ENCODE data around the gene SMOC2.

GRCh38 chr6:168530653-168531071, 89.7 kb downstream of the SMOC2 start:
- TF ChIP-seq MXI1 (conservative IDR thresholded peaks at IDR 0.05; ENCODE audit: poor library complexity, severe bottlenecking) (no peak), CTCF (IDR thresholded peaks at IDR 0.05; ENCODE audit: poor library complexity, severe bottlenecking) (no peak), EZH2 (IDR thresholded peaks at IDR 0.05; ENCODE audit: borderline replicate concordance, insufficient read depth, low read length, poor library complexity, severe bottlenecking) (no peak), RAD21 (conservative IDR thresholded peaks at IDR 0.05) (no peak), REST (IDR thresholded peaks at IDR 0.05; ENCODE audit: borderline replicate concordance) (no peak)
